Type B pancreatic cell (in vitro differentiated cells): ENCODE data around the gene KIF3B. TPM values are rescaled to one million over a fixed set of nuclear protein-coding genes. Genes with fewer than 3 reads are reported as not detected.

Experiments
- DNase-seq: peaks from one replicate; pipeline ENCODE4 v3.0.0; 2021; ENCODE audit warnings: mixed read lengths; ENCODE audit not compliant: unreplicated experiment; ENCODE audit errors: extremely low spot score
- H3K27ac Mint-ChIP-seq: 2 replicates; pipeline ENCODE4 v1.8.0; 2021; ENCODE audit warnings: mild to moderate bottlenecking, mixed read lengths
- H3K27me3 Mint-ChIP-seq: 2 replicates; pipeline ENCODE4 v1.8.0; 2021; ENCODE audit warnings: mixed read lengths
- H3K36me3 Mint-ChIP-seq: 2 replicates; pipeline ENCODE4 v1.8.0; 2021; ENCODE audit warnings: mixed read lengths
- H3K4me1 Mint-ChIP-seq: one replicate; pipeline ENCODE4 v1.8.0; 2021; ENCODE audit warnings: mixed read lengths; ENCODE audit not compliant: unreplicated experiment
- H3K4me3 Mint-ChIP-seq: 2 replicates; pipeline ENCODE4 v1.8.0; 2021; ENCODE audit warnings: mild to moderate bottlenecking, mixed read lengths
- H3K9me3 Mint-ChIP-seq: 2 replicates; pipeline ENCODE4 v1.8.0; 2021; ENCODE audit warnings: mixed read lengths
- total RNA-seq: library from RNA; stranded (reverse); gene quantifications from 2 replicates; pipeline ENCODE4 v1.2.1, GENCODE V29; 2021; ENCODE audit warnings: low replicate concordance
- TF ChIP-seq, protein P1 (sequence below): fragments of 200-600 bp; sonication (generic); conservative IDR thresholded peaks from 2 replicates; pipeline ENCODE4 v1.5.0; 2021; ENCODE audit warnings: antibody characterized with exemption, mild to moderate bottlenecking

KIF3B gene
- total RNA-seq, 1 donor from 2014 or later = 41.2 TPM

DNA sequence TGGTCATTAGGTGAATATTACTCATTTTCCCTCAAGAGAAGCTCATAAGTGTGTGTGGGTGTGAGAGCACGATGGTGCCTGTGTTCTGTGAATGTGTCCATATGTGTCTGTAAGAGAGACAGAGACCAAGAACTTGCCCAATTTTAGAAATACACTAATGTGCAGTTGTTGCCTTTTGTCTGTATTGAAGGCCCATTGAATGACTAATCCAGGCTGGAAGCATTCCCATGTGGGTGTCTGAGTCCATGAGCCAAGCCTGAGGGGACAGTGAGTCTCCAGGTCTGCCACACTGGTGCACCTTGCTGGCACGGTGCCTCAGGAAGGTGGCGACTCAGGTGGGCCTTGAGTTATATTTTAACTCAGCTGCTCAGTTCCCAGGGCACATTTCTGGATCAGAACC lies 55.2 kb downstream of the KIF3B start:
- Mint-ChIP-seq H3K27me3 (no peaks in the 10 kb centered on the region), H3K4me1 (peaks cover 5% of the 10 kb centered on the region), H3K9me3 (no peaks in the 10 kb centered on the region), H3K4me3 (no peak overlapping the region), H3K27ac (no peak overlapping the region), H3K36me3 (peaks cover 16% of the 10 kb centered on the region)
- TF ChIP-seq, protein P1, sequence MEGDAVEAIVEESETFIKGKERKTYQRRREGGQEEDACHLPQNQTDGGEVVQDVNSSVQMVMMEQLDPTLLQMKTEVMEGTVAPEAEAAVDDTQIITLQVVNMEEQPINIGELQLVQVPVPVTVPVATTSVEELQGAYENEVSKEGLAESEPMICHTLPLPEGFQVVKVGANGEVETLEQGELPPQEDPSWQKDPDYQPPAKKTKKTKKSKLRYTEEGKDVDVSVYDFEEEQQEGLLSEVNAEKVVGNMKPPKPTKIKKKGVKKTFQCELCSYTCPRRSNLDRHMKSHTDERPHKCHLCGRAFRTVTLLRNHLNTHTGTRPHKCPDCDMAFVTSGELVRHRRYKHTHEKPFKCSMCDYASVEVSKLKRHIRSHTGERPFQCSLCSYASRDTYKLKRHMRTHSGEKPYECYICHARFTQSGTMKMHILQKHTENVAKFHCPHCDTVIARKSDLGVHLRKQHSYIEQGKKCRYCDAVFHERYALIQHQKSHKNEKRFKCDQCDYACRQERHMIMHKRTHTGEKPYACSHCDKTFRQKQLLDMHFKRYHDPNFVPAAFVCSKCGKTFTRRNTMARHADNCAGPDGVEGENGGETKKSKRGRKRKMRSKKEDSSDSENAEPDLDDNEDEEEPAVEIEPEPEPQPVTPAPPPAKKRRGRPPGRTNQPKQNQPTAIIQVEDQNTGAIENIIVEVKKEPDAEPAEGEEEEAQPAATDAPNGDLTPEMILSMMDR = no peak
- no peak for DNase-seq

- Mint-ChIP-seq H3K4me3 (no peak overlapping the region), H3K36me3 (peaks cover 16% of the 10 kb centered on the region), H3K27me3 (no peaks in the 10 kb centered on the region), H3K27ac (peak overlapping the region; percentile 22), H3K9me3 (no peaks in the 10 kb centered on the region), H3K4me1 (peaks cover 5% of the 10 kb centered on the region)
- TF ChIP-seq, protein P1 = no peak
- no peak for DNase-seq
Observed at GRCh38 chr20:32333181-32333987, 55.9 kb downstream of the KIF3B start.

- TF ChIP-seq, protein P1 = no peak
- Mint-ChIP-seq H3K27me3 (no peaks in the 10 kb centered on the region), H3K4me3 (no peak overlapping the region), H3K4me1 (peaks cover 9% of the 10 kb centered on the region), H3K9me3 (no peaks in the 10 kb centered on the region), H3K36me3 (peaks cover 13% of the 10 kb centered on the region), H3K27ac (peak overlapping the region; percentile 22)
- DNase-seq = no peak
Observed at GRCh38 chr20:32333988-32334885, 56.8 kb downstream of the KIF3B start.

DNA sequence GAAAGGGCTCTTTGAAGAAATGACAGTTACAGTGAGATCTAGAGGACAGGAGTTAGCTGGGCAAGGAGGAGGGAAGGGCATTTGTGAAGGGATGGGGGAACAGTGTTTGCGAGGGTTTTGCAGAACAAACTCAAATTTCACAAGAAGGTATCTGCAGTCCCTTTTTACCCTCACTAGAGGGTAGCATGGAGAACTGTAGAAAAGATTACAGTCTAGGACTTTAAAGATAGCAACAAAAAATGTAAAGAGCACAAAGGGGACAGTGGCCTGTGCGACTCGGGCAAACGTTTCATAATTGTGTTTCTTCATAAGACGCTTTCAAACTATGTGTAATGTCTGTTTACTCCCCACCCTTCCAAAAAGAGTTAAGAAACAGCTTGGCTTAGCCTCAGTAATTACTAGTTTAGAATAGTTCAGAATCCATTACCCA lies 59.5 kb downstream of the KIF3B start:
- peaks cover 9% of the 10 kb centered on the region for H3K36me3 Mint-ChIP-seq
- TF ChIP-seq, protein P1 = peak; percentile 76
- H3K27ac Mint-ChIP-seq = no peak overlapping the region
- peaks cover 13% of the 10 kb centered on the region for H3K4me1 Mint-ChIP-seq
- no peak for DNase-seq
- no peaks in the 10 kb centered on the region for H3K9me3 Mint-ChIP-seq
- no peaks in the 10 kb centered on the region for H3K27me3 Mint-ChIP-seq
- no peak overlapping the region for H3K4me3 Mint-ChIP-seq

DNA sequence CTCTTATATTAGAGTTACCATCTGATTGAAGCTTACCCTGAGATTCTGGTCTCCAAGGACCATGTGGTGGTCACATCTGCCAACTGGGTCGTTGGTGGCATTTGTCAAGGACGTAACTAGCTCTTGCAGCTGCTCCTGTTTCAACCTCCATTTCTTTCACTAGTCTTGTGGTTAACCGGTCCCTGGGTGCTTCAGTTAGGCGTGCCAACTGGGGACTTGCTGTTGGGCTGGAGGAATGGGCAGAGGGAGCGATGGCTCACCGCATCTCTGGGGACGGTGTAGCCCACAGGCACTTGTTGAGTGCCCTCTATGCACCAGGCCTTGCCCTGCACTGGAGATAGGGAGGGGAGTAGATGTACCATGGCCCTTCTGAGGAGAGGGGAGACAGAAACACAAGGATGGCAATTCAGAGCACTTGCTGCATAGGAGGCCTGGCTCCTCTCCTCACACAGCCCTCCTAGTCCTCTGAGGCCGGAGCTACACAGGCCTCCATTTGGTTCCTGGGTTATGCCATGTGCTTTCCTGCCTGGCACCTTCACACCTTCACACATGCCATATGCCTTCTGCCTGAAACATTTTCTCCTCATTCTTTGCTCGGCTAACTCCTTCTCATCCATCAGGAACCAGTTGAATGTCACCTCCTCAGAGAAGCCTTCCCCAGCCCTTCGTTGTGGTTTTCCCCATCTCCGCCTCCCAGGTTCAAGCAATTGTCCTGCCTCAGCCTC lies 60.6 kb downstream of the KIF3B start:
- Mint-ChIP-seq H3K36me3 (peaks cover 4% of the 10 kb centered on the region), H3K27ac (no peak overlapping the region), H3K4me3 (no peak overlapping the region), H3K9me3 (no peaks in the 10 kb centered on the region), H3K27me3 (no peaks in the 10 kb centered on the region), H3K4me1 (peaks cover 17% of the 10 kb centered on the region)
- TF ChIP-seq, protein P1 = no peak
- DNase-seq = no peak
